Transverse colon (tissue), 4 donors: ENCODE measurements around the gene MT1A. TPM values are rescaled to one million over a fixed set of nuclear protein-coding genes. Genes with fewer than 3 reads are reported as not detected.

Experiments used
- DNase-seq: peaks from one replicate; pipeline ENCODE4 v3.0.0-alpha.2; 2019
- H3K27ac ChIP-seq, 4 donors: fragments of 200-600 bp; sonication (generic); 2 replicates each; pipeline ENCODE4 v1.5.1; 2016 to 2018; ENCODE audit warnings: inconsistent platforms in 4 of 4
- H3K27me3 ChIP-seq: fragments of 200-600 bp; sonication (generic); 2 replicates; pipeline ENCODE4 v1.5.1; 2017; ENCODE audit warnings: inconsistent platforms
- H3K36me3 ChIP-seq, 4 donors: fragments of 200-600 bp; sonication (generic); 2 replicates each; pipeline ENCODE4 v1.5.1; 2017 to 2019; ENCODE audit warnings: inconsistent platforms in 4 of 4
- H3K4me1 ChIP-seq, 4 donors: fragments of 200-600 bp; sonication (generic); 2 replicates each; pipeline ENCODE4 v1.5.1; 2017 to 2020; ENCODE audit warnings: inconsistent platforms in 4 of 4
- H3K4me3 ChIP-seq, 4 donors: fragments of 200-600 bp; sonication (generic); 1 replicate in 1 of 4; 2 replicates in 3 of 4; pipeline versions ENCODE4 v1.5.1 to v1.6.1; 2017 to 2019; ENCODE audit warnings: inconsistent platforms in 4 of 4
- H3K9me3 ChIP-seq, 2 donors: fragments of 200-600 bp; sonication (generic); 2 replicates each; pipeline ENCODE4 v1.5.1; 2017 to 2019; ENCODE audit warnings: inconsistent platforms in 2 of 2
- EP300 ChIP-seq: sonication (generic); formaldehyde crosslinking; IDR thresholded peaks from one replicate; pipeline ENCODE4 v1.6.1; 2017; ENCODE audit warnings: antibody characterized with exemption, low read depth
- POLR2A ChIP-seq: fragments of 450-650 bp; IDR thresholded peaks from one replicate; pipeline ENCODE4 v1.6.1; 2016; ENCODE audit warnings: antibody characterized with exemption, mild to moderate bottlenecking, moderate library complexity
- POLR2AphosphoS5 ChIP-seq, 3 donors: sonication (generic); formaldehyde crosslinking; IDR thresholded peaks; one replicate each; pipeline ENCODE4 v1.6.1; 2016; ENCODE audit warnings: antibody characterized with exemption in 3 of 3
- WGBS, 2 donors: methylation state at CpG; one replicate each; pipeline ENCODE4 v1.1.5; 2018; ENCODE audit warnings: low coverage in 1 of 2; 5-methylcytosine and 5-hydroxymethylcytosine counted together
- in situ Hi-C, 4 donors: fragments of 200-750 bp; cut with MboI; loops; one replicate each; pipeline versions ENCODE4 v1.15.0 to v1.15.1; 2017; ENCODE audit warnings: low sequenced_read_pairs in 3 of 4, low pct_ligation_motif_present in 1 of 4, low pct_unique_long_range_greater_than_20kb in 1 of 4
- intact Hi-C: fragments of 100-400 bp; cut with DNase I; formaldehyde crosslinking; loops from one replicate; pipeline ENCODE4 v1.15.1; 2023; ENCODE audit warnings: low total_unique reads
- total RNA-seq, 4 donors: library from RNA; depleted of rRNA; stranded (reverse); fragments of >200 nt; gene quantifications; one replicate each; pipeline ENCODE4 v1.1.0, GENCODE V29; 2016
- TF ChIP-seq, protein P1 (sequence below), 5 experiments: fragments of 200-600 bp in 3 of 5; fragments of 450-650 bp in 2 of 5; sonication (generic) in 3 of 5; IDR thresholded peaks; 1 replicate in 2 of 5; 2 replicates in 3 of 5; pipeline ENCODE4 v1.5.1; 2016 to 2017; ENCODE audit warnings: antibody characterized with exemption in 5 of 5, inconsistent platforms in 3 of 5, mild to moderate bottlenecking in 2 of 5, moderate library complexity in 1 of 5

Gene MT1A
- total RNA-seq, 4 donors from 2014 or later: 4.4 to 35.2 (median 4.9) TPM; not detected in 1

DNA sequence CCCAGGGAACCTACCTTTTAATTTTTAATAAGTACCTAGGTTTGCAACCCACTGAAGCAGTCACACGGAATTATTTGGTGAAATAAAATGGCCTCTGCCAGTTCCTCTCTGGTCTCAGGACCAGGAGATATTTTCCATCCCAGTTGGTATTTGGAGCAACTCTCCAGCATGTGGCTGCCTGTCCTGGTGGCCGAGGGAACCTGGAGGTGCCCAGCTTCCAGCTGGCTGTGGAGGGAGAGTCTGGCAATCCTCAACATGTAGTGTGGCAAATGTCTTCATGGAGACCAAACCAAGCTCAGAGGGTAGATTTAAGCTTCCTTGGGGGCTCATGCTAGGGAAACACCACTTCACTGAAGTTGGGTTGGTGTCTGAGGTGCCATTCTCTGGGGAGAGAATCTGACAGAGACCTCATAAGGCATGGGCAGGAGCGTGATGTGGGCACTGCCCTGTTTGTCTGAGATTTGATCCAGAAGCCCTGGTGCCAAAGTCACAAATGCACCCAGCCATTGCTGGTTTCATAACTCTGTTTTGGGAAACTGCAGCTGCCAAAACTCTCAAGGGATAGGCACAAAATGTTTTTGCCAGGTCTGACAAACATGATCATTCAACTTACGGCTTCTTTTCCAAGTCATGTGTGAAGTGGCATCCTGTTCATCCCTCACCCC lies 46.6 kb downstream of the MT1A start:
- Histone ChIP-seq H3K9me3 (no peaks in the 10 kb centered on the region), H3K27ac (peak overlapping the region in 2 of 4 donors; percentile 7 to 87), H3K4me3 (no peak overlapping the region), H3K27me3 (no peaks in the 10 kb centered on the region), H3K36me3 (no peaks in the 10 kb centered on the region), H3K4me1 (peaks cover 3 to 20% (median 11%) of the 10 kb centered on the region in 4 donors)
- TF ChIP-seq POLR2A: no peak
- TF ChIP-seq EP300: no peak
- DNase-seq: no peak
- 67 to 87% methylated on average over 1 to 4 of the region's 4 CpGs for WGBS, 2 donors
- in situ Hi-C loops: no loop called here
- intact Hi-C loops: loop anchor here (5.0 kb wide), 2 partner anchors 58 to 78 kb away; partner anchors contain the start of genes MT1E and MT2A

DNA sequence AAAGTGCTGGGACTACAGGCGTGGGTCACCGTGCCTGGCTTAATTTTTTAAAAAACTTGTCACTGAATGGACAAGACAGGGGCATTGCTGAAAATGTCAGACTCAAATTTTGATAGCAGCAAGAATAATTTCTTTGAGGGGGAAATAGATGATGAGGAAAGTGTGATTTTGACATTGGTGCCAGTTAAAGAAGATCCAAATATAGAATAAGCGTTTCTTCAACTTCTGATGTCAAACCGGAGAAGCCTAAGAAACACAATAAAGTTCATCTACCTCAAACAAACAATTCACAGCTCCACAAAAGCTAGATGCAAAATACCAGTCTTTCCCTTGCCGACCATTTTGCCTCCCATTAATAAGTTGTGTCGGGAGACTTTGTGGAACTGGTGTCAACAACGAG lies 48.3 kb downstream of the MT1A start:
- no peaks in the 10 kb centered on the region for H3K36me3 ChIP-seq
- in situ Hi-C loops (no loop called here), intact Hi-C loops (no loop called here)
- H3K9me3 ChIP-seq: no peaks in the 10 kb centered on the region
- DNase-seq: no peak
- H3K4me1 ChIP-seq: peaks cover 3 to 15% (median 11%) of the 10 kb centered on the region in 4 donors
- H3K27me3 ChIP-seq: no peaks in the 10 kb centered on the region
- H3K27ac ChIP-seq: no peak overlapping the region
- WGBS, 2 donors: 89 to 91% methylated on average over 4 to 7 of the region's 7 CpGs
- no peak for TF ChIP-seq POLR2AphosphoS5 (IDR thresholded peaks at IDR 0.05)
- no peak for TF ChIP-seq EP300
- TF ChIP-seq, protein P1, sequence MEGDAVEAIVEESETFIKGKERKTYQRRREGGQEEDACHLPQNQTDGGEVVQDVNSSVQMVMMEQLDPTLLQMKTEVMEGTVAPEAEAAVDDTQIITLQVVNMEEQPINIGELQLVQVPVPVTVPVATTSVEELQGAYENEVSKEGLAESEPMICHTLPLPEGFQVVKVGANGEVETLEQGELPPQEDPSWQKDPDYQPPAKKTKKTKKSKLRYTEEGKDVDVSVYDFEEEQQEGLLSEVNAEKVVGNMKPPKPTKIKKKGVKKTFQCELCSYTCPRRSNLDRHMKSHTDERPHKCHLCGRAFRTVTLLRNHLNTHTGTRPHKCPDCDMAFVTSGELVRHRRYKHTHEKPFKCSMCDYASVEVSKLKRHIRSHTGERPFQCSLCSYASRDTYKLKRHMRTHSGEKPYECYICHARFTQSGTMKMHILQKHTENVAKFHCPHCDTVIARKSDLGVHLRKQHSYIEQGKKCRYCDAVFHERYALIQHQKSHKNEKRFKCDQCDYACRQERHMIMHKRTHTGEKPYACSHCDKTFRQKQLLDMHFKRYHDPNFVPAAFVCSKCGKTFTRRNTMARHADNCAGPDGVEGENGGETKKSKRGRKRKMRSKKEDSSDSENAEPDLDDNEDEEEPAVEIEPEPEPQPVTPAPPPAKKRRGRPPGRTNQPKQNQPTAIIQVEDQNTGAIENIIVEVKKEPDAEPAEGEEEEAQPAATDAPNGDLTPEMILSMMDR (IDR thresholded peaks at IDR 0.05): no peak
- TF ChIP-seq POLR2A: no peak
- H3K4me3 ChIP-seq: no peak overlapping the region

GRCh38 chr16:56688762-56689161 lies 50.3 kb downstream of the MT1A start:
- in situ Hi-C loops: no loop called here
- no peak overlapping the region for H3K27ac ChIP-seq

DNA sequence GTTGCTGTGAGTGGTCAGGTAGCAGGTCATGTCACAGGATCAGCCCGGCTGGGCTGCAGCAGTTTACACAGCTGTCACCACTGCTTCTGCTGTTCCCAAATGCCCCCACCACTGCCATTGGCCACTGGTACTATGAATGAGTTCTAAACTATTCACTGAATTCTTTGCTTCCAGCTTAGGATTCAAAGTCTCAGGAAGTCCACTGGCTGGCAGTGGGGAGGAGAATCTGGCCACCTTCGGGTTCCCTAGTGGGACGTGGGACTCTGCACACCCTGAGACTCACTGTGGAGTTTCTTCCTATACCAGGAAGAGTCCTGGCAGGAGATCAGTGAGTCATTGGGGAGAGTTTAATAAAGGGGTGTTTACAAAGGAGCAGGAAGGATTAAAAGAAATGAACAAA lies 50.7 kb downstream of the MT1A start:
- intact Hi-C loops: no loop called here
- H3K27ac ChIP-seq: no peak overlapping the region
- WGBS, 2 donors: 83 to 93% methylated on average over 2 to 3 of the region's 3 CpGs
- no peaks in the 10 kb centered on the region for H3K36me3 ChIP-seq
- no peak for DNase-seq
- no peaks in the 10 kb centered on the region for H3K27me3 ChIP-seq
- TF ChIP-seq, protein P1 (IDR thresholded peaks at IDR 0.05): no peak
- TF ChIP-seq EP300 (no peak), POLR2A (no peak), POLR2AphosphoS5 (IDR thresholded peaks at IDR 0.05) (no peak)
- in situ Hi-C loops: no loop called here
- no peaks in the 10 kb centered on the region for H3K9me3 ChIP-seq
- H3K4me3 ChIP-seq: no peak overlapping the region
- H3K4me1 ChIP-seq: no peaks in the 10 kb centered on the region

More at GRCh38 chr16:56688762-56689161, 50.3 kb downstream of the MT1A start:
- 70% methylated on average over 1 of the region's 1 CpG; no CpG with 5 or more reads in 1 of the 2 donors for WGBS, 2 donors
- Histone ChIP-seq H3K4me1 (peaks cover 0 to 2% (median under 1%) of the 10 kb centered on the region in 4 donors), H3K9me3 (no peaks in the 10 kb centered on the region), H3K4me3 (no peak overlapping the region), H3K36me3 (no peaks in the 10 kb centered on the region), H3K27me3 (no peaks in the 10 kb centered on the region)
- intact Hi-C loops: no loop called here
- TF ChIP-seq, protein P1 (IDR thresholded peaks at IDR 0.05): no peak
- TF ChIP-seq POLR2AphosphoS5 (IDR thresholded peaks at IDR 0.05) (no peak), EP300 (no peak), POLR2A (no peak)
- no peak for DNase-seq

Other genes starting within 250 kb of the MT1A start
- gene AMFR, start 213.1 kb upstream of the MT1A start, total RNA-seq: 100 to 1,000 TPM in 2 of 4 donors, 10 to 100 TPM in 2; 60.7 to 156 (median 114) TPM
- 10 to 100 TPM in 3 of 4 donors, 1 to 10 TPM in 1; 7.5 to 41.9 (median 23.0) TPM for gene NUDT21, start 187.3 kb upstream of the MT1A start, total RNA-seq
- 10 to 100 TPM in 2 of 4 donors, 1 to 10 TPM in 2; 2.8 to 22.5 (median 9.5) TPM for gene OGFOD1, start 187.1 kb upstream of the MT1A start, total RNA-seq
- gene BBS2, start 118.6 kb upstream of the MT1A start, total RNA-seq: 100 to 1,000 TPM in 1 of 4 donors, 10 to 100 TPM in 3; 38.7 to 171 (median 41.2) TPM
- gene MT4, start 73.6 kb upstream of the MT1A start, total RNA-seq: 10 to 100 TPM in 1 of 4 donors, not detected in 3; 95.4 TPM
- 1 to 10 TPM in 1 of 4 donors, not detected in 3; 4.2 TPM for gene MT3, start 49.1 kb upstream of the MT1A start, total RNA-seq
- gene MT2A, start 30.1 kb upstream of the MT1A start, total RNA-seq: 100 to 1,000 TPM in 2 of 4 donors, 10 to 100 TPM in 2; 68.8 to 459 (median 89.3) TPM
- gene MT1E, start 12.9 kb upstream of the MT1A start, total RNA-seq: 1,000 to 10,000 TPM in 1 of 4 donors, 100 to 1,000 TPM in 3; 109 to 1,058 (median 257) TPM
- gene MT1M, start 6.0 kb upstream of the MT1A start, total RNA-seq: 10 to 100 TPM in 1 of 4 donors, 1 to 10 TPM in 2, not detected in 1; 2.7 to 48.3 (median 5.2) TPM
- not detected for gene MT1B, start 13.2 kb downstream of the MT1A start, total RNA-seq
- 10 to 100 TPM in 3 of 4 donors, 1 to 10 TPM in 1; 6.8 to 54.5 (median 18.9) TPM for gene MT1F, start 19.3 kb downstream of the MT1A start, total RNA-seq
- 1,000 to 10,000 TPM in 1 of 4 donors, 100 to 1,000 TPM in 1, 10 to 100 TPM in 2; 21.0 to 1,835 (median 81.0) TPM for gene MT1G, start 29.4 kb downstream of the MT1A start, total RNA-seq
- gene MT1H, start 31.1 kb downstream of the MT1A start, total RNA-seq: 100 to 1,000 TPM in 1 of 4 donors, 1 to 10 TPM in 2, not detected in 1; 3.0 to 526 (median 5.6) TPM
- gene MT1X, start 43.8 kb downstream of the MT1A start, total RNA-seq: 100 to 1,000 TPM in 3 of 4 donors, 10 to 100 TPM in 1; 40.4 to 784 (median 274) TPM
- 10 to 100 TPM in 3 of 4 donors, 1 to 10 TPM in 1; 8.6 to 42.4 (median 20.6) TPM for gene NUP93, start 91.5 kb downstream of the MT1A start, total RNA-seq
- gene SLC12A3, start 226.5 kb downstream of the MT1A start, total RNA-seq: not detected